Kidney tubule cell (primary cell): ENCODE data around the gene DPH1.
"Not testable (repeated sequence)": the region's sequence is repeated elsewhere in the genome, so short reads cannot be mapped to it uniquely, and the experiment has no call there.

Experiments
- DNase-seq: peaks from one replicate; pipeline ENCODE4 v3.0.0-alpha.2; 2018; ENCODE audit warnings: low spot score

Gene DPH1

DNA sequence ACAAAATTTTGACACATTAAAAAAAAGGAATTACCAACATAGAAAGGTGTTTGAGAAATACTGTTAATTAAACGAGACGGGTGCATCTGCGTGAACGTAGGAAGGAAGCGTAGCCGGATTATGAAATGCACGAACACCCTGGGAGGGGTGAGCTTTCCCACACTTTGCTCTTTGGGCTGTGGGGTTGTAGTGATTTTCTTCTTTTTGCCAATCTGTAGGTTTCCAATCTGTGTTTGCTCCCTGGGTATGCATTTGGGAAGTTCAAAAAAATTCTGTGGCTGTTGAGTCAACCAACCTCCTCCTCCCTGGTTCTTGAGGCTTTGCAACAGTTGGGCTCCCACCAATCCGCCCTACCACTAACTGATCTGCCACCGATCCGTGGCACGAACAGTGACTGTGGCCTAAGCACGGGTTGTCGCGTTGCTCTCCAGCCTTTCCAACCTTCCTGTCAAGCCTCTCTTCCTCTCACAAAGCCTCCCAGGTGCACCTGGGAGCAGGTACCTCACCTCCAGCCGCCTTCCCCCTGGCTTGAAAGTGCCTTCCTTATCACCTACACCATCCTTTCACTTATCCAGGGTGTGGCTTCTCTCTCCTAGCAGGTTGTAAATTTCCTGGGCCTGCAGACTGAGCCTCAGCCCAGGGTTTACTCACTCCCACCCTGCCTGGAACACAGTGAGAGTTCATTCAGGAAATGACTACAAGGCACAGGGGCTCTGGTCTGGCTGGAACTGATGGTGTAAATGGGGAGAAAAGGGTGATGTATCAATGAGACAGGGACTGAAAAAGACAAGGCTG, 21.4 kb upstream of the DPH1 start:
- DNase-seq = no peak

DNA sequence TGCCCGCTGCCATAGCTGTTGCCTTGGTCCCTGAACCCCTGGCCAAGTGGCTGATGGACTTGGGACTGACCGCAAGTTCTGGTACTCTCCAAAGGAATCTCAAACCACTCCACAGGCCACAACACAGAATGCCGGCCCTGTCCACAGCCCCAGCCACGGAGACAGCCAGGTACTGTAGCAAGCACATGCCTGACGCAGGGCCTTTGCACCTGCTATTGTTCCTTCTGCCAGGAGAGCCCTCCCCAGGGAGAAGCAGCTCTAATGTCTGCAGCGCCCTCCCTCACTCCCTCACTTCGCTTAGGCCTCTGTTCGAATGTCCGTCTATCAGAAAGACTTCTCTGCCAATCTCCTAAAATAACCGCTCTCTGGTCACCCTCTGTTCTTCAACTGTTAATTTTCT, 20.2 kb upstream of the DPH1 start:
- no peak for DNase-seq

GRCh38 chr17:2011411-2012371, 18.3 kb upstream of the DPH1 start:
- no peak for DNase-seq

DNA sequence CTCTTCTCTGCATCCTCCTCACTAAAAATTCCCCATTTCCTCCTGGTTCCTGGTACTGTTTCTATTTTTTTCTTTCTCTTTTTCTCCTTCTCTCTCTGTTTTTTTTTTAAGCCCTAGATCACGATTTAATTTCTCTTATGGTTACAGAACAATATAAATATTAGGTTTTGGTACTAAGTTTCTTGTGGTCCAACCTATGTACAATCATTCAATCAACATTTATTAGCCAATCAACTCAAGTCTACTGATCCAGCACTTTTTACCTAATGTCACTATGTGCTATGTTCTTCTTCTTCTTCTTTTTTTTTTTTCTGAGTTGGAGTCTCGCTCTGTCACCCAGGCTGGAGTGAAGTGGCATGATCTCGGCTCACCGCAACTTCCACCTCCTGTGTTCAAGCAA, 17.5 kb upstream of the DPH1 start:
- no peak for DNase-seq

- DNase-seq = not testable (repeated sequence)
These were observed 16.5 kb upstream of the DPH1 start for GRCh38 chr17:2013220-2013993.

GRCh38 chr17:2013994-2014317, 16.0 kb upstream of the DPH1 start:
- DNase-seq = no peak

DNA sequence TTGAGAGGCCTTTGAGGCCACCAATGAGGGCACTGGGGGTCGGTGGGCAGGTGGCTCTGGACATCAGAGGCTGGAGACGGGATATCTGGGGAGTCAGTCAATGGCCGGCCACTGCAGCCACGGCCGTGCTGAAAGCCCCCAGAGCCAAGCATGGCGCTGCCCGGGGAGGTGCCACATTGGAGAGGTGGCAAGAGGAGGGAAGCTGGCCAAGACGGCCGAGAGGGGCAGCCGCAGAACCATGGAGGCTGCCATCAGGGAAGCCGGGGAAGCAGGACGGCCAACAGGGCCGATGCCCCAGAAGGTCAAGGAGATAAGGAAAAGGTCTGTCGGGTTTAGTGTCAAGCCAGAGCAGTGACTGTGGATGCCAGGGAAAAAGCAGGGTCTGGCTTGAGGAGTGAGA, 14.6 kb upstream of the DPH1 start:
- no peak for DNase-seq

DNA sequence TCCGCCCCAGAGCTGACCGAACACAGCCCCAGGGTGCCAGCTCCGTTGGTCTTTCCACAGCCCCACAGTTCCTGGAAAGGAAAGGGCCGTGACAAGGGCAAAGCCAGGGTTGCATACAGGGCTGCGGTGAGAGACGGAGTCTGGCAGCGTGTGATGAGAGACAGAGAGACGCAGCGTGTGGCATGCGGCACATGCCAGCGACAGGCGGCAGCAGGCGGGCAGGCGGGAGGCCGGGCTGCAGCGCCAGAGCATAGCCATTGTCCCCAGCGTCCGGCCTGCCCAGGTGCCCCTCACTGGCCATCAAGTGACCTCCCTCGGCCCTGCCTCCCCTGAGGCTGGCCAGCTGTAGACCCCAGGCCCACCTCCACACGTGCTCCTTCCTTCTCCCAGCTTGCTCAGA, 13.5 kb upstream of the DPH1 start:
- DNase-seq = no peak

DNA sequence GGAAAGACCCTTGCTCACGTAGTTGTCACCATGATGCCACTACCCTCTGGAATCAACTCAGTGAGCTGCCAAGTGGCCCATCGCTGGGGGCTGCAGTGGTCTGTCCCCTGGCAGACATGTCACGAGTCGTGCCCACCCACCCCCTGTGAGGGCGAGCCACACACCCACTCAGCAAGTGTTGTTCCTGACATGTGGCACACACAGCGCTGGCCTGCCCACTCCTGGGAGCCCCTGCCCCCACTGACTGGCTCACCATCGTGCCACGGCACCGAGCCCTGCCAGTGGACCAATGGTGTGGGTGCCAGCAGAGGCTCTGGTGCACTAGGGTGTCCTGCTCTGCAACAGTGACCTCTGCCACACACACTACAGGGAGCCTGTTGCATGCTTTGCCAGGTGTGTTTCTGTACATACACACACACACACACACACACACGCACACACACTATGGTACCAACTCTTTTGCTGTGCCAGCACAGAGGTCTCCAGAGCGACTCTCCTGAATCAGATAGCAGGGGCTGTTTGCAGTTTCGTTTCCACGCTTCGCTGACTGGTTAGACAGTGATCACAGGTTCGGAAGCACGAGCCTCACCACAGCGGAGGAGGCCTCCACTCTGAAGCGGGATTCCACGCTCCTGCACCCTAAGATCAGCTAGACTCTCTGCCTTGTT, 12.5 kb upstream of the DPH1 start:
- DNase-seq = peak; percentile 28

GRCh38 chr17:2018716-2019510, 11.0 kb upstream of the DPH1 start:
- DNase-seq = no peak

DNA sequence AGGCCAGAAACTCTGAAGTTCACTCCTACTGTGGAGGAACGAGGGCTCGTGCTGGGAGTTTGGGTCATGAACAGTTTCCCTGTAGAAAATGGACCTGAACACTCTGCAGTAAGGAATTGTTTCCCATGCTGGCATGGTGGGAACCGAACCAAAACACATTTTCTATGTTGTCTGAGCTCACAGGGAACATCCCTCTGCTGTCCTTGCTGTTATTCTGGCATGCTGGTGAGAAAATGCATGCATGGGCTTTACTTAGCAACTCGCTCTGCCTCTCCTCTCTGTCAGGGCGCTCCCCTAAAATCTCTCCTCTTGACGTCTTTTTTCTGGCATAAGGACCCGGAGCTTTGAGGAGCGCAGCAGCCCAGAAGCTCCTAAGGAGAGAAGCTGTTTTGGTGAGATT, 10.2 kb upstream of the DPH1 start:
- DNase-seq = no peak

DNA sequence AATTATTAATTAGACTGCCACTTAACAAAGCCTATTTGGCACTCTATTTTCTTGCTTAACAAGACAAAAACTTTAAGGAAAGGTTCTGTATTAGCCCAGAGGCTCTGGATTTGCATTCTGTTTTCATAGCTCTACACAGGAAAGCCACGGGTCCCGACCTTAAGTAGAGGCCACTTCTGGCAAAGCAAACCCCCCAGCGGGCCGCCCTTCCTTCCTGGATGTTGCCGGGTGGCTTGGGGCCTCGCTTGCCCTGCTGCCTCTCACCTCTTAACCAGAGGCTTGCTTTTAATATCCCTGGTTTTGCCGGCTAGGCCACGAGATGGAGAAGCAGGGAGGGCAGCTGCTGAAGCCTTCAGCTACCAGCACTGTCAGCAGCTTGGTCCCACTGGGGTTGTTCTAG, 9.2 kb upstream of the DPH1 start:
- DNase-seq = no peak

DNA sequence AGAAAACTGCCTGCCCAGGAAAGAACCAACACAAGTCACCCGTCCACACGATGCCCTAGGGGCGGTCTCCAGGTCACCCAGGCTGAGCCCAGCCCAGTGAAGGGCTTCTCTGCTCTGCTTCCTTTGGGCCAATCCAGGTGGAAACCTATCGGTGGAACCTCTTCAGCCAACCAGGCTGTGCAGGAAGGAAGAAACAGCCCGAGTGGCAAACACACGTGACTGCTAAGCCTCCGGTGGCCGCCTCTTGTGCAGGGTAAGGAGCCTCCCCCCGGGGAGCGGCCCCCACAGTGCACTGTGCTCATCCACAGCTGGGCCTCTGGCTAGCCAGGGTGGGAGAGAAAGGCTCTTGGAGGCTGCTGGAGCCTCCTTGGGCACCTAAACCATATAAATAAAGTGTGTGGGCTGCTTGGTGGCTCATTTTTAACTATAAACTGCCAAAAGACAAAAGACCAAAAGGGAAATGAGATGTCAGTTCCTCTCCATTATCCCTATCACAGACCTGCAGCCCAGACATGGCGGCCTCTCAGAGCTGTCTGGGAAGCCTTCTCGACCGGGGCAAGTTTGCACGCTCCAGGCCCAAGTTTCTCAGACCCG, 7.2 kb upstream of the DPH1 start:
- no peak for DNase-seq

- DNase-seq = no peak
These were observed 6.7 kb upstream of the DPH1 start for GRCh38 chr17:2023256-2023655.

- DNase-seq = no peak
These were observed 6.0 kb upstream of the DPH1 start for GRCh38 chr17:2023692-2024571.

- DNase-seq = no peak
These were observed 5.3 kb upstream of the DPH1 start for GRCh38 chr17:2024572-2025219.

GRCh38 chr17:2025220-2025621, 4.7 kb upstream of the DPH1 start, which contains the start of gene RTN4RL1:
RTN4RL1 (minus strand) TSS chr17:2025334; CDS start chr17:2024865, 469 bp downstream.
- peak; percentile 39 for DNase-seq

- peak; percentile 67 for DNase-seq
These were observed 4.2 kb upstream of the DPH1 start for GRCh38 chr17:2025622-2026309.
